IMR-90 (cell line): Measurements from ENCODE around the gene RPS2.

Experiments
- BHLHE40 ChIP-seq: fragments of 150-350 bp; IDR thresholded peaks from 2 replicates; pipeline ENCODE4 v1.6.1; 2016; ENCODE audit warnings: mild to moderate bottlenecking, low read depth, low read length
- CEBPB ChIP-seq: IDR thresholded peaks from 2 replicates; pipeline ENCODE4 v1.6.1; 2012; ENCODE audit warnings: low read depth, low read length, improper control_type of control experiment
- CHD1 ChIP-seq: IDR thresholded peaks from 2 replicates; pipeline ENCODE4 v1.6.1; 2012; ENCODE audit warnings: low read depth, low read length, improper control_type of control experiment
- POLR2A ChIP-seq: IDR thresholded peaks from 2 replicates; pipeline ENCODE4 v1.6.1; 2012; ENCODE audit warnings: mild to moderate bottlenecking, low read depth, low read length
- RAD21 ChIP-seq: IDR thresholded peaks from 2 replicates; pipeline ENCODE4 v1.6.1; 2012; ENCODE audit warnings: low read length, improper control_type of control experiment
- RCOR1 ChIP-seq: IDR thresholded peaks from 2 replicates; pipeline ENCODE4 v1.6.1; 2012; ENCODE audit warnings: mild to moderate bottlenecking, low read length, improper control_type of control experiment; ENCODE audit not compliant: insufficient replicate concordance
- RFX5 ChIP-seq: IDR thresholded peaks from 2 replicates; pipeline ENCODE4 v1.8.0; 2012; ENCODE audit warnings: low read depth, mild to moderate bottlenecking, low read length, moderate library complexity
- SMC3 ChIP-seq: fragments of 150-350 bp; IDR thresholded peaks from 2 replicates; pipeline ENCODE4 v1.6.1; 2016; ENCODE audit warnings: low read depth, mild to moderate bottlenecking, antibody characterized with exemption, low read length, moderate library complexity
- TF ChIP-seq, protein P1 (sequence below): conservative IDR thresholded peaks from 2 replicates; pipeline ENCODE4 v1.5.1; 2012; ENCODE audit warnings: mild to moderate bottlenecking, low read depth, low read length, improper control_type of control experiment

DNA sequence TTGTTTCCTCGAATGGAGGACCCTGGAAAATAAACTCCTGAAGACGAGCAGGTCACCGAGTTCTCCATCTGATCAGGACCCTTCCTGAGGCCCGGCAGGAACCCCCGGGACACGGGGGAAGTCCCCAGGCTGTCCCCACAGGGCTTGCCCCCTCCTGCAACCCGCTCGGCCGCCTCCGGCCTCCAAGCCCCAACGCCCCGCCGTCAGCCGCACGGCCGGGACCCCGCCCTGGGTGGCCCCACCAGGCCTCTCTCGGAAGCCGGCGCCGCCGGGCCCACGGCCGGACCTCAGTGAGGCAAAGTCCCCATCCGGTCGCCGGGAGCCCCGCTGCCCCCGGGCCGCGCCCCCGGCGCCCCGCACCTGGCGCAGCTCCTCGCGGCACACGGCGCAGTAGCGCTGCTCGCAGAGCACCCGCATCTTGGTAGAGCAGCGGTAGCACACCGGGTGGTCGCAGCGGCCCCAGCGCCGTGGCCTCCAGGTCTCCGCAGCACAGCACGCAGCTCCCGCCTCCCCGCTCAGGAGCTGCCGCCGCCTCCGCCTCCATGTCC lies 44.6 kb upstream of the RPS2 start:
- TF ChIP-seq, protein P1, sequence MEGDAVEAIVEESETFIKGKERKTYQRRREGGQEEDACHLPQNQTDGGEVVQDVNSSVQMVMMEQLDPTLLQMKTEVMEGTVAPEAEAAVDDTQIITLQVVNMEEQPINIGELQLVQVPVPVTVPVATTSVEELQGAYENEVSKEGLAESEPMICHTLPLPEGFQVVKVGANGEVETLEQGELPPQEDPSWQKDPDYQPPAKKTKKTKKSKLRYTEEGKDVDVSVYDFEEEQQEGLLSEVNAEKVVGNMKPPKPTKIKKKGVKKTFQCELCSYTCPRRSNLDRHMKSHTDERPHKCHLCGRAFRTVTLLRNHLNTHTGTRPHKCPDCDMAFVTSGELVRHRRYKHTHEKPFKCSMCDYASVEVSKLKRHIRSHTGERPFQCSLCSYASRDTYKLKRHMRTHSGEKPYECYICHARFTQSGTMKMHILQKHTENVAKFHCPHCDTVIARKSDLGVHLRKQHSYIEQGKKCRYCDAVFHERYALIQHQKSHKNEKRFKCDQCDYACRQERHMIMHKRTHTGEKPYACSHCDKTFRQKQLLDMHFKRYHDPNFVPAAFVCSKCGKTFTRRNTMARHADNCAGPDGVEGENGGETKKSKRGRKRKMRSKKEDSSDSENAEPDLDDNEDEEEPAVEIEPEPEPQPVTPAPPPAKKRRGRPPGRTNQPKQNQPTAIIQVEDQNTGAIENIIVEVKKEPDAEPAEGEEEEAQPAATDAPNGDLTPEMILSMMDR, result no peak
- TF ChIP-seq RCOR1 (no peak), RFX5 (no peak), CEBPB (no peak), POLR2A (no peak), RAD21 (no peak), SMC3 (no peak), BHLHE40 (no peak), CHD1 (no peak; the same call in 1 of the 2 replicates)
